ENCODE measurements around the gene SORBS1. TPM values are rescaled to one million over a fixed set of nuclear protein-coding genes. Genes with fewer than 3 reads are reported as not detected.

Gene SORBS1
- total RNA-seq, 2 donors from 2014 or later = 16.7 to 17.9 TPM

GRCh38 chr10:95419399-95419798 is 141.8 kb downstream of the SORBS1 start:
- no peak overlapping the region for H3K27ac Mint-ChIP-seq
- Histone ChIP-seq H3K4me1 (ENCODE audit: control insufficient read depth, insufficient read depth, low read length) (no peaks in the 10 kb centered on the region), H3K4me3 (ENCODE audit: low read length) (no peak overlapping the region), H3K36me3 (ENCODE audit: control insufficient read depth, insufficient read depth, low read length) (no peaks in the 10 kb centered on the region), H3K27ac (ENCODE audit: low read depth, low read length) (no peak overlapping the region), H3K9ac (ENCODE audit: extremely low read depth, low read length, poor library complexity, severe bottlenecking) (no peak overlapping the region), H3K27me3 (ENCODE audit: control insufficient read depth, insufficient read depth, low read length, poor library complexity, severe bottlenecking) (no peaks in the 10 kb centered on the region), H3K9me3 (ENCODE audit: control insufficient read depth, low read length) (no peaks in the 10 kb centered on the region)
- no peak overlapping the region for H3K4me3 Mint-ChIP-seq
- H3K4me1 Mint-ChIP-seq = peaks cover 11% of the 10 kb centered on the region
- no peaks in the 10 kb centered on the region for H3K9me3 Mint-ChIP-seq
- DNase-seq = no peak
- no peaks in the 10 kb centered on the region for H3K27me3 Mint-ChIP-seq (ENCODE audit: insufficient read depth)
- 93 to 96% methylated on average over 2 to 3 of the region's 3 CpGs for WGBS, 2 experiments (ENCODE audit: insufficient coverage in 1 of 2, insufficient read length in 1 of 2)
- TF ChIP-seq, protein P1, sequence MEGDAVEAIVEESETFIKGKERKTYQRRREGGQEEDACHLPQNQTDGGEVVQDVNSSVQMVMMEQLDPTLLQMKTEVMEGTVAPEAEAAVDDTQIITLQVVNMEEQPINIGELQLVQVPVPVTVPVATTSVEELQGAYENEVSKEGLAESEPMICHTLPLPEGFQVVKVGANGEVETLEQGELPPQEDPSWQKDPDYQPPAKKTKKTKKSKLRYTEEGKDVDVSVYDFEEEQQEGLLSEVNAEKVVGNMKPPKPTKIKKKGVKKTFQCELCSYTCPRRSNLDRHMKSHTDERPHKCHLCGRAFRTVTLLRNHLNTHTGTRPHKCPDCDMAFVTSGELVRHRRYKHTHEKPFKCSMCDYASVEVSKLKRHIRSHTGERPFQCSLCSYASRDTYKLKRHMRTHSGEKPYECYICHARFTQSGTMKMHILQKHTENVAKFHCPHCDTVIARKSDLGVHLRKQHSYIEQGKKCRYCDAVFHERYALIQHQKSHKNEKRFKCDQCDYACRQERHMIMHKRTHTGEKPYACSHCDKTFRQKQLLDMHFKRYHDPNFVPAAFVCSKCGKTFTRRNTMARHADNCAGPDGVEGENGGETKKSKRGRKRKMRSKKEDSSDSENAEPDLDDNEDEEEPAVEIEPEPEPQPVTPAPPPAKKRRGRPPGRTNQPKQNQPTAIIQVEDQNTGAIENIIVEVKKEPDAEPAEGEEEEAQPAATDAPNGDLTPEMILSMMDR (conservative IDR thresholded peaks at IDR 0.05) = no peak
- no peaks in the 10 kb centered on the region for H3K36me3 Mint-ChIP-seq (ENCODE audit: low read depth)

DNA sequence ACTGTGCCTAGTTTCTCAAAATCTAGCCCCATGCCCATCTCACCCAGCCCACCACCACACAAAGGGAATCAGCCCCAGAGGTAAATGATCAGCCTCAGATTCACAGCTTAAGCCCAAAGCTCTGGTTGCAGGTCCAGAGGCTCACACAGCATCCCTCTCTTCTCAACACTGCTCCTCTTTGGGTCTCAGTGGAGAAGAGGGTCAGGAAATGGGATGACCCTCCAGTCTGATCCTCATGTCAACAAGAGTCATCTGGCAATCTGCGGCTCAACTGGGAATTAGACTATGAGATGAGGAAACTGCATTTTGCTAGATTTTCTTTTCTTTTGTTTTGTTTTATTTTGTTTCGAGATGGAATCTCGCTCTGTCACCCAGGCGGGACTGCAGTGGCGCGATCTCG is 144.2 kb downstream of the SORBS1 start:
- no peaks in the 10 kb centered on the region for H3K9me3 Mint-ChIP-seq
- Histone ChIP-seq H3K9ac (ENCODE audit: extremely low read depth, low read length, poor library complexity, severe bottlenecking) (no peak overlapping the region), H3K9me3 (ENCODE audit: control insufficient read depth, low read length) (no peaks in the 10 kb centered on the region), H3K27me3 (ENCODE audit: control insufficient read depth, insufficient read depth, low read length, poor library complexity, severe bottlenecking) (no peaks in the 10 kb centered on the region), H3K4me3 (ENCODE audit: low read length) (no peak overlapping the region), H3K4me1 (ENCODE audit: control insufficient read depth, insufficient read depth, low read length) (no peaks in the 10 kb centered on the region), H3K27ac (ENCODE audit: low read depth, low read length) (no peak overlapping the region), H3K36me3 (ENCODE audit: control insufficient read depth, insufficient read depth, low read length) (no peaks in the 10 kb centered on the region)
- TF ChIP-seq, protein P1 (conservative IDR thresholded peaks at IDR 0.05) = no peak
- WGBS, 2 experiments (ENCODE audit: insufficient coverage in 1 of 2, insufficient read length in 1 of 2) = 94 to 100% methylated on average over 3 to 7 of the region's 7 CpGs
- H3K4me3 Mint-ChIP-seq = no peak overlapping the region
- H3K27me3 Mint-ChIP-seq (ENCODE audit: insufficient read depth) = no peaks in the 10 kb centered on the region
- H3K4me1 Mint-ChIP-seq = peaks cover 4% of the 10 kb centered on the region
- no peaks in the 10 kb centered on the region for H3K36me3 Mint-ChIP-seq (ENCODE audit: low read depth)
- no peak for DNase-seq
- no peak overlapping the region for H3K27ac Mint-ChIP-seq

- Mint-ChIP-seq H3K4me1 (peaks cover 4% of the 10 kb centered on the region), H3K9me3 (no peaks in the 10 kb centered on the region), H3K36me3 (ENCODE audit: low read depth) (no peaks in the 10 kb centered on the region), H3K27me3 (ENCODE audit: insufficient read depth) (no peaks in the 10 kb centered on the region), H3K4me3 (no peak overlapping the region), H3K27ac (no peak overlapping the region)
- TF ChIP-seq, protein P1 (conservative IDR thresholded peaks at IDR 0.05) = no peak
- H3K9me3 ChIP-seq (ENCODE audit: control insufficient read depth, low read length) = no peaks in the 10 kb centered on the region
- H3K4me1 ChIP-seq (ENCODE audit: control insufficient read depth, insufficient read depth, low read length) = no peaks in the 10 kb centered on the region
- DNase-seq = no peak
- H3K36me3 ChIP-seq (ENCODE audit: control insufficient read depth, insufficient read depth, low read length) = no peaks in the 10 kb centered on the region
- H3K27me3 ChIP-seq (ENCODE audit: control insufficient read depth, insufficient read depth, low read length, poor library complexity, severe bottlenecking) = no peaks in the 10 kb centered on the region
- H3K4me3 ChIP-seq (ENCODE audit: low read length) = no peak overlapping the region
- H3K27ac ChIP-seq (ENCODE audit: low read depth, low read length) = no peak overlapping the region
- 91 to 100% methylated on average over 1 to 4 of the region's 4 CpGs for WGBS, 2 experiments (ENCODE audit: insufficient coverage in 1 of 2, insufficient read length in 1 of 2)
- no peak overlapping the region for H3K9ac ChIP-seq (ENCODE audit: extremely low read depth, low read length, poor library complexity, severe bottlenecking)
These were observed 144.9 kb downstream of the SORBS1 start for GRCh38 chr10:95416270-95416669.

Data from endodermal cell (in vitro differentiated cells).